Hepatocyte (in vitro differentiated cells): ENCODE measurements around the gene TIPARP. TPM values are rescaled to one million over a fixed set of nuclear protein-coding genes. Genes with fewer than 3 reads are reported as not detected.

Experiments
- DNase-seq: peaks from one replicate; pipeline ENCODE4 v3.0.0-alpha.2; 2016; ENCODE audit warnings: low spot score
- H2AFZ ChIP-seq: fragments of 200-600 bp; sonication (generic); 2 replicates; pipeline ENCODE4 v1.6.0; 2016; ENCODE audit warnings: antibody characterized with exemption, mild to moderate bottlenecking
- H3K27ac ChIP-seq: fragments of 200-600 bp; sonication (generic); 2 replicates; pipeline ENCODE4 v1.5.1; 2016; ENCODE audit warnings: mild to moderate bottlenecking
- H3K27me3 ChIP-seq: fragments of 200-600 bp; sonication (generic); 2 replicates; pipeline ENCODE4 v1.6.1; 2016
- H3K36me3 ChIP-seq: fragments of 200-600 bp; sonication (generic); replicated peaks from 2 replicates; pipeline ENCODE4 v1.5.1; 2016; ENCODE audit warnings: low read depth; ENCODE audit not compliant: insufficient read depth
- H3K4me1 ChIP-seq: fragments of 200-600 bp; sonication (generic); 2 replicates; pipeline ENCODE4 v1.5.1; 2016; ENCODE audit warnings: mild to moderate bottlenecking, moderate library complexity; ENCODE audit not compliant: insufficient read depth
- H3K4me2 ChIP-seq: fragments of 200-600 bp; sonication (generic); 2 replicates; pipeline ENCODE4 v1.6.0; 2016
- H3K4me3 ChIP-seq: fragments of 200-600 bp; sonication (generic); 2 replicates; pipeline ENCODE4 v1.5.1; 2016; ENCODE audit warnings: mild to moderate bottlenecking
- H3K79me2 ChIP-seq: fragments of 200-600 bp; sonication (generic); 2 replicates; pipeline ENCODE4 v1.6.0; 2017; ENCODE audit warnings: mild to moderate bottlenecking
- H3K9me2 ChIP-seq: fragments of 200-600 bp; sonication (generic); replicated peaks from 2 replicates; pipeline ENCODE4 v1.6.0; 2017; ENCODE audit warnings: mild to moderate bottlenecking; ENCODE audit not compliant: insufficient read depth
- H3K9me3 ChIP-seq: fragments of 200-600 bp; sonication (generic); 2 replicates; pipeline ENCODE4 v1.5.1; 2016; ENCODE audit warnings: low read depth, mild to moderate bottlenecking
- H4K20me1 ChIP-seq: fragments of 200-600 bp; sonication (generic); 2 replicates; pipeline ENCODE4 v1.6.0; 2016; ENCODE audit warnings: mild to moderate bottlenecking; ENCODE audit not compliant: insufficient read depth, poor library complexity, severe bottlenecking
- EZH2 ChIP-seq: fragments of 200-600 bp; sonication (generic); IDR thresholded peaks from 2 replicates; pipeline ENCODE4 v1.6.1; 2016; ENCODE audit warnings: antibody characterized with exemption, mild to moderate bottlenecking, borderline replicate concordance
- EZH2phosphoT487 ChIP-seq: fragments of 200-600 bp; sonication (generic); IDR thresholded peaks from one replicate; pipeline ENCODE4 v1.6.1; 2018; ENCODE audit warnings: antibody characterized with exemption, mild to moderate bottlenecking, low read depth, moderate library complexity; ENCODE audit not compliant: unreplicated experiment, severe bottlenecking
- WGBS: methylation state at CpG from one replicate; pipeline ENCODE4 v1.1.6; 2016; ENCODE audit warnings: low lambda C conversion rate; ENCODE audit errors: missing lambda C conversion rate; 5-methylcytosine and 5-hydroxymethylcytosine counted together
- polyA plus RNA-seq: library from polyadenylated mRNA; unstranded; fragments of >200 nt; fragmentation: Nextera tagmentation; extraction: Ambion mirVana; gene quantifications from 2 replicates; pipeline ENCODE4 v1.2.1, GENCODE V29; 2016
- total RNA-seq: library from RNA; depleted of rRNA; stranded (reverse); fragments of >200 nt; gene quantifications from 2 replicates; pipeline ENCODE4 v1.2.3, GENCODE V29; 2014
- TF ChIP-seq, protein P1 (sequence below): fragments of 200-600 bp; sonication (generic); IDR thresholded peaks from 2 replicates; pipeline ENCODE4 v1.5.1; 2016; ENCODE audit warnings: antibody characterized with exemption, mild to moderate bottlenecking; ENCODE audit not compliant: poor library complexity

TIPARP gene
- total and polyA plus RNA-seq, 2 experiments from 2014 or later: 19.9 to 112 TPM

DNA sequence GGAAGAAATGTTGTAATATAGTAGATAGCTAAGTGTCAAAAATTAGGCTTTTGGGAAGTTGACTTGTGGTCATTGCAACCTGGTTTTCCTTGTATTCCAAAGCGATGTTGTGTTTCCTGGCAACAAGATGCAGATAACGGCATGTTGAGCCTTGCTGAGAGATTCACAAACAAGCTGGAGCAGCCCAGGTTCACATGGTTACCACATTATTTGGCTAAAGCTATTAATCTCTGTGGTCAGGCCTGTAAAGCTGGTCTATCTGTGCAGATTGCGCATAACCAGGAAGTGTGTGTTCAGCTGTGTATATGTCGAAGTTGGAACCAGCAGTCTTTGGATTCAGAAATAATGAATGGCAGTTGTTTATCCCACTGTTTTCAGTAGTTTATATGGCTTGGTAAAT, 6.6 kb downstream of the TIPARP start:
- no peaks in the 10 kb centered on the region for H3K36me3 ChIP-seq
- no peak for TF ChIP-seq EZH2phosphoT487
- TF ChIP-seq, protein P1, sequence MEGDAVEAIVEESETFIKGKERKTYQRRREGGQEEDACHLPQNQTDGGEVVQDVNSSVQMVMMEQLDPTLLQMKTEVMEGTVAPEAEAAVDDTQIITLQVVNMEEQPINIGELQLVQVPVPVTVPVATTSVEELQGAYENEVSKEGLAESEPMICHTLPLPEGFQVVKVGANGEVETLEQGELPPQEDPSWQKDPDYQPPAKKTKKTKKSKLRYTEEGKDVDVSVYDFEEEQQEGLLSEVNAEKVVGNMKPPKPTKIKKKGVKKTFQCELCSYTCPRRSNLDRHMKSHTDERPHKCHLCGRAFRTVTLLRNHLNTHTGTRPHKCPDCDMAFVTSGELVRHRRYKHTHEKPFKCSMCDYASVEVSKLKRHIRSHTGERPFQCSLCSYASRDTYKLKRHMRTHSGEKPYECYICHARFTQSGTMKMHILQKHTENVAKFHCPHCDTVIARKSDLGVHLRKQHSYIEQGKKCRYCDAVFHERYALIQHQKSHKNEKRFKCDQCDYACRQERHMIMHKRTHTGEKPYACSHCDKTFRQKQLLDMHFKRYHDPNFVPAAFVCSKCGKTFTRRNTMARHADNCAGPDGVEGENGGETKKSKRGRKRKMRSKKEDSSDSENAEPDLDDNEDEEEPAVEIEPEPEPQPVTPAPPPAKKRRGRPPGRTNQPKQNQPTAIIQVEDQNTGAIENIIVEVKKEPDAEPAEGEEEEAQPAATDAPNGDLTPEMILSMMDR: no peak
- TF ChIP-seq EZH2: no peak
- DNase-seq: peak; percentile 73
- 45% methylated on average over 4 of the region's 4 CpGs for WGBS
- H3K4me2 ChIP-seq: peak overlapping the region; percentile 72
- H4K20me1 ChIP-seq: peaks cover 88% of the 10 kb centered on the region
- H3K9me2 ChIP-seq: no peaks in the 10 kb centered on the region
- peaks cover 23% of the 10 kb centered on the region for H3K4me1 ChIP-seq
- H3K79me2 ChIP-seq: peaks cover 98% of the 10 kb centered on the region
- H3K9me3 ChIP-seq: no peaks in the 10 kb centered on the region
- H3K4me3 ChIP-seq: no peak overlapping the region
- H3K27ac ChIP-seq: peak overlapping the region; percentile 77
- no peak overlapping the region for H2AFZ ChIP-seq
- H3K27me3 ChIP-seq: no peaks in the 10 kb centered on the region

- WGBS: 69% methylated on average over 1 of the region's 1 CpG
- peaks cover 87% of the 10 kb centered on the region for H4K20me1 ChIP-seq
Observed at GRCh38 chr3:156682501-156682900, 8.1 kb downstream of the TIPARP start.

GRCh38 chr3:156682963-156683362, 8.6 kb downstream of the TIPARP start:
- Histone ChIP-seq H3K4me1 (peaks cover 24% of the 10 kb centered on the region), H3K4me2 (no peak overlapping the region), H3K79me2 (peaks cover 98% of the 10 kb centered on the region), H2AFZ (no peak overlapping the region), H3K9me2 (no peaks in the 10 kb centered on the region), H4K20me1 (peaks cover 85% of the 10 kb centered on the region), H3K4me3 (no peak overlapping the region), H3K36me3 (no peaks in the 10 kb centered on the region), H3K27me3 (no peaks in the 10 kb centered on the region), H3K27ac (no peak overlapping the region), H3K9me3 (no peaks in the 10 kb centered on the region)
- no peak for DNase-seq
- TF ChIP-seq EZH2phosphoT487: no peak
- TF ChIP-seq, protein P1: no peak
- TF ChIP-seq EZH2: no peak

More at GRCh38 chr3:156682501-156682900, 8.1 kb downstream of the TIPARP start:
- no peak overlapping the region for H3K27ac ChIP-seq
- TF ChIP-seq EZH2phosphoT487: no peak
- DNase-seq: no peak
- no peaks in the 10 kb centered on the region for H3K36me3 ChIP-seq
- no peaks in the 10 kb centered on the region for H3K9me2 ChIP-seq
- H3K4me3 ChIP-seq: no peak overlapping the region
- no peaks in the 10 kb centered on the region for H3K9me3 ChIP-seq
- no peak overlapping the region for H2AFZ ChIP-seq
- H3K27me3 ChIP-seq: no peaks in the 10 kb centered on the region
- peaks cover 98% of the 10 kb centered on the region for H3K79me2 ChIP-seq
- peak overlapping the region; percentile 20 for H3K4me2 ChIP-seq
- peaks cover 24% of the 10 kb centered on the region for H3K4me1 ChIP-seq

DNA sequence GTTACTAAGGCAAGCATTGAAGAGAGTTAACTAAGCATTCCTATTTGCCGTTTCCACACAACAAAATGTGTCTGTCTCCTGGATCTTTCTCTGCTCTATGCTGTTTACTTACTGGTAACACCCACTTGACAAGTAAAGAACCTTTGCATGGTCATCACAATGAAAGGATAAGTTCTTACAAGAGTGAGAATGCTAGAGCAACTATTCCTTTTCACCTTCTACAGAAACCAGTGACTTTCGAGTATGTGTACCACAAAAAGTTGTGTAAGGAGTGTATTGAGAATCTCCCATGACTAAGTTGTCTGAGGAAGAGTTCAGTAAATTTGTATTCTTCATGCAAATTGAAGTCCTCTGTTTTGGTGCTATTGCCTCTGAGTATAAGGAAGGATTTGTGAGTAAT, 10.8 kb downstream of the TIPARP start:
- H4K20me1 ChIP-seq: peaks cover 78% of the 10 kb centered on the region
- H3K4me1 ChIP-seq: peaks cover 34% of the 10 kb centered on the region
- DNase-seq: no peak
- no peaks in the 10 kb centered on the region for H3K9me3 ChIP-seq
- H2AFZ ChIP-seq: no peak overlapping the region
- no peak overlapping the region for H3K27ac ChIP-seq
- no peak overlapping the region for H3K4me3 ChIP-seq
- WGBS: 66% methylated on average over 2 of the region's 2 CpGs
- peaks cover 98% of the 10 kb centered on the region for H3K79me2 ChIP-seq
- no peaks in the 10 kb centered on the region for H3K36me3 ChIP-seq
- TF ChIP-seq, protein P1: no peak
- no peak for TF ChIP-seq EZH2phosphoT487
- TF ChIP-seq EZH2: no peak
- no peaks in the 10 kb centered on the region for H3K9me2 ChIP-seq
- H3K27me3 ChIP-seq: no peaks in the 10 kb centered on the region
- H3K4me2 ChIP-seq: peak overlapping the region; percentile 10
